GM23248 (cell line): ENCODE results near the gene PYGB. TPM values are rescaled to one million over a fixed set of nuclear protein-coding genes. Genes with fewer than 3 reads are reported as not detected.

Experiments
- DNase-seq: peaks from one replicate; pipeline ENCODE4 v3.0.0-alpha.2; 2015
- H2AFZ ChIP-seq: fragments of 200-600 bp; sonication (generic); 2 replicates; pipeline ENCODE4 v1.6.1; 2016; ENCODE audit warnings: antibody characterized with exemption
- H3F3A ChIP-seq: fragments of 200-600 bp; sonication (generic); 2 replicates; pipeline ENCODE4 v1.6.1; 2016; ENCODE audit warnings: mild to moderate bottlenecking, antibody characterized with exemption, mixed run types; ENCODE audit not compliant: insufficient read depth
- H3K27ac ChIP-seq: fragments of 200-600 bp; sonication (generic); 2 replicates; pipeline ENCODE4 v1.5.1; 2016; ENCODE audit warnings: mild to moderate bottlenecking
- H3K27me3 ChIP-seq: fragments of 200-600 bp; sonication (generic); replicated peaks from 2 replicates; pipeline ENCODE4 v1.6.1; 2016; ENCODE audit warnings: mild to moderate bottlenecking; ENCODE audit not compliant: insufficient read depth
- H3K36me3 ChIP-seq: fragments of 200-600 bp; sonication (generic); 2 replicates; pipeline ENCODE4 v1.6.1; 2016; ENCODE audit warnings: low read depth, mild to moderate bottlenecking
- H3K4me1 ChIP-seq: fragments of 200-600 bp; sonication (generic); 2 replicates; pipeline ENCODE4 v1.6.1; 2016; ENCODE audit warnings: mild to moderate bottlenecking; ENCODE audit not compliant: insufficient read depth
- H3K4me2 ChIP-seq: fragments of 200-600 bp; sonication (generic); one replicate; pipeline ENCODE4 v1.6.1; 2016; ENCODE audit warnings: mild to moderate bottlenecking; ENCODE audit not compliant: unreplicated experiment
- H3K4me3 ChIP-seq: fragments of 200-600 bp; sonication (generic); 2 replicates; pipeline ENCODE4 v1.5.1; 2016; ENCODE audit warnings: mild to moderate bottlenecking
- H3K79me2 ChIP-seq: fragments of 200-600 bp; sonication (generic); 2 replicates; pipeline ENCODE4 v1.6.1; 2016; ENCODE audit warnings: mild to moderate bottlenecking; ENCODE audit not compliant: insufficient read depth
- H3K9ac ChIP-seq: fragments of 200-600 bp; sonication (generic); 2 replicates; pipeline ENCODE4 v1.6.1; 2016; ENCODE audit warnings: mild to moderate bottlenecking
- H3K9me2 ChIP-seq: fragments of 200-600 bp; sonication (generic); 2 replicates; pipeline ENCODE4 v1.6.1; 2016; ENCODE audit warnings: mixed run types, mild to moderate bottlenecking, moderate library complexity; ENCODE audit not compliant: insufficient read depth
- H3K9me3 ChIP-seq: fragments of 200-600 bp; sonication (generic); one replicate; pipeline ENCODE4 v1.6.1; 2017; ENCODE audit warnings: low read depth
- H4K20me1 ChIP-seq: fragments of 200-600 bp; sonication (generic); 2 replicates; pipeline ENCODE4 v1.6.0; 2016; ENCODE audit not compliant: insufficient read depth
- EZH2 ChIP-seq: fragments of 200-600 bp; sonication (generic); IDR thresholded peaks from 2 replicates; pipeline ENCODE4 v1.6.1; 2018; ENCODE audit warnings: antibody characterized with exemption, mild to moderate bottlenecking; ENCODE audit not compliant: insufficient read depth, poor library complexity, severe bottlenecking
- EZH2phosphoT487 ChIP-seq: fragments of 200-600 bp; sonication (generic); IDR thresholded peaks from 2 replicates; pipeline ENCODE4 v1.6.1; 2018; ENCODE audit warnings: antibody characterized with exemption, moderate library complexity, mild to moderate bottlenecking, low read depth; ENCODE audit not compliant: insufficient read depth
- WGBS, 2 experiments: methylation state at CpG; one replicate each; pipeline ENCODE4 v1.1.6; 2015 to 2017; ENCODE audit warnings: low lambda C conversion rate in 2 of 2, low coverage in 1 of 2; ENCODE audit errors: missing lambda C conversion rate in 2 of 2; 5-methylcytosine and 5-hydroxymethylcytosine counted together
- in situ Hi-C: fragments of 300-500 bp; cut with MboI; formaldehyde crosslinking; loops from 2 replicates; pipeline ENCODE4 v1.15.0; 2020
- polyA plus RNA-seq: library from polyadenylated mRNA; unstranded; fragments of >200 nt; fragmentation: Nextera tagmentation; extraction: Ambion mirVana; gene quantifications from 2 replicates; pipeline ENCODE4 v1.2.1, GENCODE V29; 2016
- total RNA-seq: library from RNA; depleted of rRNA; stranded (reverse); fragments of >200 nt; shearing (Covaris generic); gene quantifications from 2 replicates; pipeline ENCODE4 v1.2.3, GENCODE V29; 2014

PYGB gene
- total and polyA plus RNA-seq, 2 experiments from 2014 or later = 74.1 to 116 TPM

DNA sequence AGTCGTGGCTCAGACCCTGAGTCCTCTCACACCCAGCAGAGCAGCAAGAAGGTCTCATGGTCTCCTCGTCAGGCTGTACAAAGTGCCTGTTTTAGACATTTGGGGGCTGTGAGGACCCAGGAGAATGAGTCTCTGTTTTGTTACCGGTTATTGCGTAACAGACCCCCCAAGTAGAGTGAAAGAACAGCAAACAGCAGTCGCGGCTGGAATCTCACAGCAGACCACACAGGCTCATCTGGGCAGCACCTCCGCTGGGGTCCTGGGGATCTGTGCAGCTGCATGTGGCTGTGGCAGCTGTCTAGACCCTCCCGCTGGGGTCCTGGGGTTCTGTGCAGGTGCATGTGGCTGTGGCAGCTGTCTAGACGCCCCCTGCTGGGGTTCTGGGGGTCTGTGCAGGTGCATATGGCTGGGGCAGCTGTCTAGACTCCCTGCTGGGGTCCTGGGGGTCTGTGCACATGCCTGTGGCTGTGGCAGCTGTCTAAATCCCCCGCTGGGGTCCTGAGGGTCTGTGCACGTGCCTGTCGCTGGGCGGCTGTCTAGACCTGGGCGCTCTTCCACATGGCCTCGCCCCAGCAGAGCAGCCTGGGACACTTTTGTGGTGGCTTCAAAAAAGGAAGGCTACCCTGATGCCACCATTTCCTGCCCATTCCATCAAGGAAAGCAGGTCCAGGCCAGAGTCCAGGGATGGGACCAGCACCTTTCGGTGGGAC lies 27.7 kb upstream of the PYGB start:
- H3K27me3 ChIP-seq = no peaks in the 10 kb centered on the region
- no peaks in the 10 kb centered on the region for H3K9me3 ChIP-seq
- in situ Hi-C loops = no loop called here
- H3K4me1 ChIP-seq = peaks cover 9% of the 10 kb centered on the region
- TF ChIP-seq EZH2 = no peak
- TF ChIP-seq EZH2phosphoT487 = no peak
- no peak overlapping the region for H2AFZ ChIP-seq
- H3K4me2 ChIP-seq = no peak overlapping the region
- DNase-seq = no peak
- H4K20me1 ChIP-seq = no peaks in the 10 kb centered on the region
- H3K36me3 ChIP-seq = peaks cover 4% of the 10 kb centered on the region; the same call in 1 of the 2 replicates
- H3K9me2 ChIP-seq = no peaks in the 10 kb centered on the region
- no peak overlapping the region for H3K4me3 ChIP-seq
- H3K27ac ChIP-seq = no peak overlapping the region
- no peaks in the 10 kb centered on the region for H3K79me2 ChIP-seq
- WGBS, 2 experiments = 87 to 91% methylated on average over 15 to 16 of the region's 16 CpGs
- no peak overlapping the region for H3K9ac ChIP-seq
- H3F3A ChIP-seq = peaks cover 12% of the 10 kb centered on the region

DNA sequence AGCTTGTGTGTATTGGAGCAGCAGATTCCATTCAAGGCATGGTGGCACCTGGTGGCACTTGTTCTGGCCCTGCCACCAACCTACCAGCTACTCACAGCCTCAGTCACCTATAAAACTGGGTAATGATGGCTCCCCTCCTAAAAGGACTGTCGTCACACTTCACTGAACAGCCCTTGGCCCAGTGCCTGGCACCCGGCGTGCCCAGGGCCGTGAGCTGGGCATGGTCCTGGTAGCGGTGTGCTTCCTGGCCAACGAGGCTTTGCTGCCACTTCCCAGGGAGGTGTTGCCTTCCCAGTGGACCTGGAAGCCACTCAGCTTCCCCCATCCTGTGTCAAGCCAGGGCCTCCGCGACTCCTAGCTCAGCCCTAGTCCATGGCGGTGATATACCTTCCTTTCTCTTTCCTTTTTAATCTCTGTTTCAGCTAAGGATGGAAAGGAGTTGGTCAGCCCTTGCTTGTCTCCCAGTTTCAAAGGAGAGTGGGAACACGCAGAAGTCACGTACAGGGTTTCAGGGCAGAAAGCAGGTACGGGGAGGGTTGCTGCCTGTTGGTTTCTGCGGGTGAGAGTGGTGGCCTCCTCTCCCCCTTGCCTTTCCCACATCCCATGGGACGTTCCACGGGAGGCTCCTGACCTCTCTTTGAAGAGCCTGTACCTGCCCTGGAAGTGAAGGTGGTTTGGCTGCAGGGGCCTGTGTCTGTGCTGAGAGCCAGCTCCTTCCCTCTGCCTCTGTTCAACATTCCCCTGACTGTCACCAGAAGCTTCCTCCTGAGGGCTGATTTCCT lies 26.9 kb upstream of the PYGB start:
- Histone ChIP-seq H2AFZ (no peak overlapping the region), H3K9ac (no peak overlapping the region), H3K4me3 (no peak overlapping the region), H4K20me1 (no peaks in the 10 kb centered on the region), H3K27ac (no peak overlapping the region), H3K79me2 (no peaks in the 10 kb centered on the region), H3K36me3 (no peaks in the 10 kb centered on the region), H3K4me2 (no peak overlapping the region), H3K4me1 (peaks cover 9% of the 10 kb centered on the region), H3K27me3 (no peaks in the 10 kb centered on the region), H3K9me2 (no peaks in the 10 kb centered on the region), H3F3A (peaks cover 12% of the 10 kb centered on the region), H3K9me3 (no peaks in the 10 kb centered on the region)
- in situ Hi-C loops = no loop called here
- WGBS, 2 experiments = 89 to 92% methylated on average over 15 of the region's 15 CpGs
- no peak for TF ChIP-seq EZH2phosphoT487
- no peak for TF ChIP-seq EZH2
- DNase-seq = no peak

DNA sequence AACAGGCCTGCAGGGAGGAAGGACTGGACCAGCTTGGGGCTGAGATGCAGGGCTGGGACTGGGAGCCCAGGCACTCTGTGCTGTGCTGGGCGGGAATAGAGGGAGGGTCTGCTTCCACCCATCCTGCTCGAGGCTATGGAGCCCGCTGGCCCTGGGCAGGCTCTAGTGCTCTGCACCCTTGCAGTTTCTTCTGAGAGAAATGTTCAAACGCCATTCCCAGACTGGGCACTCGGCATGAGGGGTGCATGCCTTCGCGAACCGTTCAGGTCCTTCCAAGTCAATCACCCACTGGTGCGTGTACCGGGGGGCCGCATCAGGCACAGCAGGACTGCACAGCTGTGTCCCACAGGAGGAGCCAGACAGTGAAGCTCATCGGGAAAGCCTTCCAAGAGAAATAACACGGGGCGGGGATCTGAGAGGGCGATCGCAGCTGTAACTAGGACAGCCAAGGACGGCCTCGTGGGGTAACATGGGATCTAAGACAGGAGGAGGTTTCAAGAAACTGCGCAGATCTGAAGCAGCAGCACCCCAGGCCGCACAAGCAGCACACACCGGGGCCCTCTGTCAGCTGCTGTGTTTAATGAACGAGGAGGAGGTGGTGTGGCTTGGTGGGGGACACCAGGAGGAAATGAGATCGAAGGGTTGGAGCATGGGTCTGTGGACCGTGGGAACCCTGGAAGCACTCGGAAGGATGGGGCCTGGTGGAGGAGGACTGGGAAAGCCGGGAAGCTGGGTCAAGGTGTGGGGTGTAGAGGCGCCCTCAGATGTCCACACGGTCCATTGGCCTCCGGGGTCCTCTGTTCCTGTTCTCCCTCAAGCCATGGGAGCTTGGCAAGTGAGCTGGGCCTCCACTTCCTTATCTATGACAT lies 26.1 kb upstream of the PYGB start:
- no peak overlapping the region for H3K9ac ChIP-seq
- in situ Hi-C loops = no loop called here
- peaks cover 12% of the 10 kb centered on the region for H3K4me1 ChIP-seq
- no peaks in the 10 kb centered on the region for H3K9me3 ChIP-seq
- H3F3A ChIP-seq = peaks cover 12% of the 10 kb centered on the region
- H3K9me2 ChIP-seq = no peaks in the 10 kb centered on the region
- no peak overlapping the region for H3K4me2 ChIP-seq
- no peak for TF ChIP-seq EZH2
- no peak for TF ChIP-seq EZH2phosphoT487
- no peak overlapping the region for H3K4me3 ChIP-seq
- no peak overlapping the region for H3K27ac ChIP-seq
- H3K79me2 ChIP-seq = no peaks in the 10 kb centered on the region
- 82 to 87% methylated on average over 28 to 29 of the region's 29 CpGs for WGBS, 2 experiments
- no peaks in the 10 kb centered on the region for H3K36me3 ChIP-seq
- no peak overlapping the region for H2AFZ ChIP-seq
- no peaks in the 10 kb centered on the region for H4K20me1 ChIP-seq
- H3K27me3 ChIP-seq = no peaks in the 10 kb centered on the region
- DNase-seq = no peak
